IMR-90 (cell line): ENCODE results near the gene LPIN1. TPM values are rescaled to one million over a fixed set of nuclear protein-coding genes. Genes with fewer than 3 reads are reported as not detected.

ENCODE experiments used
- ATAC-seq: fragments of 200-7000 bp; cut with Tn5 transposase; 2 replicates; pipeline ENCODE4 v1.9.1; 2020; ENCODE audit warnings: low read depth, mild to moderate bottlenecking, moderate library complexity
- BruUV-seq: library from RNA; stranded (reverse); fragments of 400-500 nt; replicated peaks from 2 replicates; lab custom pipeline; 2021; lab: Mats Ljungman, UMichigan
- CTCF ChIA-PET: fragments of 300-600 bp; formaldehyde crosslinking; extraction: SDS; loops from one replicate; lab custom pipeline; 2021; ENCODE audit warnings: antibody characterized with exemption; lab: Yijun Ruan, JAX
- POLR2A ChIA-PET: fragments of 300-600 bp; sonication (Branson Sonifier 250); formaldehyde crosslinking; loops from one replicate; lab custom pipeline; 2022; ENCODE audit warnings: antibody characterized with exemption; ENCODE audit not compliant: unreplicated experiment; lab: Charles Lee
- DNase-seq: peaks from one replicate; pipeline ENCODE4 v3.0.0; 2013
- H2AFZ ChIP-seq: replicated peaks from 2 replicates; pipeline ENCODE3; 2013; ENCODE audit warnings: low read length, mild to moderate bottlenecking; ENCODE audit not compliant: poor library complexity
- H2AK5ac ChIP-seq: 2 replicates; pipeline ENCODE4 v1.6.1; 2013; ENCODE audit warnings: low read depth, low read length, inconsistent platforms
- H2AK9ac ChIP-seq: replicated peaks from 2 replicates; pipeline ENCODE3; 2013; ENCODE audit warnings: mild to moderate bottlenecking, low read depth, low read length, moderate library complexity; ENCODE audit not compliant: poor library complexity
- H2BK120ac ChIP-seq: 2 replicates; pipeline ENCODE4 v1.6.1; 2013; ENCODE audit warnings: low read depth, low read length, inconsistent platforms
- H2BK15ac ChIP-seq: 3 replicates; pipeline ENCODE4 v1.6.1; 2013; ENCODE audit warnings: low read depth, low read length, inconsistent platforms
- H2BK20ac ChIP-seq: 2 replicates; pipeline ENCODE4 v1.6.1; 2013; ENCODE audit warnings: low read depth, mild to moderate bottlenecking, inconsistent platforms, low read length, moderate library complexity
- H2BK5ac ChIP-seq: 2 replicates; pipeline ENCODE4 v1.6.1; 2013; ENCODE audit warnings: mild to moderate bottlenecking, low read depth, low read length, inconsistent platforms; ENCODE audit not compliant: poor library complexity, severe bottlenecking
- H3K14ac ChIP-seq: replicated peaks from 2 replicates; pipeline ENCODE4 v1.6.1; 2013; ENCODE audit warnings: low read depth, low read length, inconsistent platforms
- H3K18ac ChIP-seq: 2 replicates; pipeline ENCODE4 v1.6.1; 2013; ENCODE audit warnings: low read depth, low read length, control low read depth
- H3K23ac ChIP-seq: 2 replicates; pipeline ENCODE4 v1.6.1; 2013; ENCODE audit warnings: low read depth, low read length, inconsistent platforms
- H3K27ac ChIP-seq: 2 replicates; pipeline ENCODE4 v1.5.1; 2013; ENCODE audit warnings: mild to moderate bottlenecking, control low read depth, low read length; ENCODE audit not compliant: insufficient read depth
- H3K27me3 ChIP-seq: 2 replicates; pipeline ENCODE4 v1.6.1; 2013; ENCODE audit warnings: low read length; ENCODE audit not compliant: control insufficient read depth, insufficient read depth
- H3K36me3 ChIP-seq: 2 replicates; pipeline ENCODE4 v1.6.1; 2013; ENCODE audit warnings: low read length, mixed read lengths; ENCODE audit not compliant: control insufficient read depth, insufficient read depth
- H3K4ac ChIP-seq: 2 replicates; pipeline ENCODE4 v1.6.1; 2013; ENCODE audit warnings: low read depth, low read length, inconsistent platforms
- H3K4me1 ChIP-seq: 2 replicates; pipeline ENCODE4 v1.6.1; 2013; ENCODE audit warnings: low read length, mixed read lengths; ENCODE audit not compliant: control insufficient read depth, insufficient read depth
- H3K4me2 ChIP-seq: 2 replicates; pipeline ENCODE4 v1.6.1; 2013; ENCODE audit warnings: low read depth, mild to moderate bottlenecking, control low read depth, low read length, moderate library complexity
- H3K4me3 ChIP-seq: 2 replicates; pipeline ENCODE4 v1.5.1; 2013; ENCODE audit warnings: low read depth, mild to moderate bottlenecking, control low read depth, low read length, moderate library complexity; ENCODE audit not compliant: insufficient read depth
- H3K56ac ChIP-seq: 2 replicates; pipeline ENCODE4 v1.6.1; 2013; ENCODE audit warnings: low read length, inconsistent platforms; ENCODE audit not compliant: insufficient read depth; ENCODE audit errors: extremely low read depth
- H3K79me1 ChIP-seq, 2 experiments: 2 replicates each; pipeline ENCODE4 v1.6.1; 2013; ENCODE audit warnings: low read length in 2 of 2, inconsistent platforms in 1 of 2, low read depth in 1 of 2
- H3K9ac ChIP-seq: 2 replicates; pipeline ENCODE4 v1.6.1; 2013; ENCODE audit warnings: low read depth, low read length, control low read depth
- H3K9me1 ChIP-seq: 2 replicates; pipeline ENCODE4 v1.6.1; 2013; ENCODE audit warnings: low read length, inconsistent platforms; ENCODE audit not compliant: insufficient read depth
- H3K9me3 ChIP-seq: 2 replicates; pipeline ENCODE4 v1.6.1; 2013; ENCODE audit warnings: low read length; ENCODE audit not compliant: control insufficient read depth, insufficient read depth
- H4K20me1 ChIP-seq: 2 replicates; pipeline ENCODE4 v1.6.1; 2013; ENCODE audit warnings: low read length, inconsistent platforms; ENCODE audit not compliant: insufficient read depth
- H4K5ac ChIP-seq: 2 replicates; pipeline ENCODE4 v1.6.1; 2013; ENCODE audit warnings: mild to moderate bottlenecking, low read depth, low read length, control low read depth
- H4K8ac ChIP-seq, 2 experiments: 2 replicates each; pipeline ENCODE4 v1.6.1; 2013; ENCODE audit warnings: low read depth in 2 of 2, low read length in 2 of 2, control low read depth in 1 of 2, inconsistent platforms in 1 of 2
- H4K91ac ChIP-seq: 2 replicates; pipeline ENCODE4 v1.6.1; 2013; ENCODE audit warnings: low read depth, low read length, inconsistent platforms; ENCODE audit not compliant: insufficient read depth
- CTCF ChIP-seq: conservative IDR thresholded peaks from 2 replicates; pipeline ENCODE4 v1.5.1; 2012; ENCODE audit warnings: mild to moderate bottlenecking, low read depth, low read length, improper control_type of control experiment
- FOS ChIP-seq: fragments of 150-350 bp; IDR thresholded peaks from 2 replicates; pipeline ENCODE4 v1.6.1; 2016; ENCODE audit warnings: low read depth, low read length
- MAZ ChIP-seq: IDR thresholded peaks from 2 replicates; pipeline ENCODE4 v1.6.1; 2012; ENCODE audit warnings: low read depth, mild to moderate bottlenecking, low read length, improper control_type of control experiment, moderate library complexity, borderline replicate concordance
- WGBS, 2 experiments: methylation state at CpG; one replicate each; pipeline versions ENCODE4 v1.1.5 to v1.1.7; 2013; ENCODE audit warnings: missing lambda C conversion rate in 2 of 2; ENCODE audit not compliant: insufficient read length in 1 of 2; ENCODE audit errors: extremely low coverage in 2 of 2; 5-methylcytosine and 5-hydroxymethylcytosine counted together
- dilution Hi-C: fragments of 300-500 bp; cut with HindIII; formaldehyde crosslinking; loops from one replicate; pipeline ENCODE4 v1.14.3; 2018; ENCODE audit warnings: low sequenced_read_pairs; ENCODE audit not compliant: unreplicated experiment
- in situ Hi-C: fragments of 300-500 bp; cut with MboI; formaldehyde crosslinking; loops from 3 replicates; pipeline ENCODE4 v1.14.3; 2019; ENCODE audit warnings: low sequenced_read_pairs, inconsistent platforms, mixed read lengths
- intact Hi-C: fragments of 100-400 bp; cut with micrococcal nuclease; formaldehyde crosslinking; loops from 2 replicates; pipeline ENCODE4 v1.10.0; 2022
- polyA plus RNA-seq, 3 experiments: library from polyadenylated mRNA; depleted of rRNA; stranded (reverse); fragments of >200 nt; gene quantifications; 2 replicates each; pipeline ENCODE4 v1.2.3, GENCODE V29; 2012; ENCODE audit warnings: low replicate concordance in 1 of 3
- total RNA-seq: library from RNA; depleted of rRNA; stranded (reverse); fragments of >200 nt; gene quantifications from 2 replicates; pipeline ENCODE4 v1.2.3, GENCODE V29; 2012

Gene LPIN1
- total and polyA plus RNA-seq, 2 of the 4 experiments (the other 2 are of a cell fraction): 21.3 to 25.1 TPM

- Histone ChIP-seq H2BK15ac (no peak overlapping the region), H3K27ac (no peak overlapping the region), H3K9me3 (peaks cover 2% of the 10 kb centered on the region; the same call in 1 of the 2 replicates), H3K14ac (no peak overlapping the region), H3K36me3 (no peaks in the 10 kb centered on the region), H2BK5ac (no peak overlapping the region), H3K79me1 (no peaks in the 10 kb centered on the region), H2BK20ac (no peak overlapping the region), H3K4me1 (peaks cover 4% of the 10 kb centered on the region), H3K56ac (no peak overlapping the region), H3K18ac (no peak overlapping the region), H3K27me3 (peaks cover 8% of the 10 kb centered on the region), H4K91ac (no peak overlapping the region), H2AK5ac (no peak overlapping the region), H4K20me1 (no peaks in the 10 kb centered on the region), H4K5ac (no peak overlapping the region), H2AK9ac (no peak overlapping the region), H4K8ac (no peak overlapping the region), H3K23ac (no peak overlapping the region), H3K4me3 (no peak overlapping the region), H3K4me2 (no peak overlapping the region), H2BK120ac (no peak overlapping the region), H2AFZ (peak overlapping the region; percentile 53), H3K9ac (no peak overlapping the region), H3K4ac (no peak overlapping the region), H3K9me1 (no peaks in the 10 kb centered on the region)
- dilution Hi-C loops (no loop called here), in situ Hi-C loops (no loop called here), intact Hi-C loops (no loop called here)
- DNase-seq (no peak), ATAC-seq (no peak)
- no peak for TF ChIP-seq MAZ
- no peak for TF ChIP-seq CTCF
- no peak for TF ChIP-seq FOS
- ChIA-PET CTCF (no interaction called here), POLR2A (no interaction called here)
- BruUV-seq: no TSS peak
- WGBS, 2 experiments: no CpG with 5 or more reads among the region's 4 CpGs
These were observed 125.0 kb downstream of the LPIN1 start for GRCh38 chr2:11871421-11871820.
